HepG2 (cell line): ENCODE measurements around the gene SLC51B. TPM values are rescaled to one million over a fixed set of nuclear protein-coding genes. Genes with fewer than 3 reads are reported as not detected.

Experiments
- BCL3 ChIP-seq: sonication (generic); formaldehyde crosslinking; IDR thresholded peaks from 2 replicates; pipeline ENCODE4 v1.5.1; 2020; ENCODE audit warnings: mild to moderate bottlenecking, missing genetic modification reagents, moderate library complexity
- KIAA2018 ChIP-seq: sonication (generic); formaldehyde crosslinking; IDR thresholded peaks from 2 replicates; pipeline ENCODE4 v1.5.0; 2020; ENCODE audit warnings: mild to moderate bottlenecking, missing genetic modification reagents, borderline replicate concordance
- NFAT5 ChIP-seq: sonication (generic); formaldehyde crosslinking; IDR thresholded peaks from 2 replicates; pipeline ENCODE4 v1.4.0; 2020; ENCODE audit warnings: missing genetic modification reagents
- SMAD1 ChIP-seq: sonication (generic); formaldehyde crosslinking; IDR thresholded peaks from 2 replicates; pipeline ENCODE4 v1.4.0; 2020; ENCODE audit warnings: missing genetic modification reagents, low read depth, mild to moderate bottlenecking, borderline replicate concordance
- SNRNP70 ChIP-seq: fragments of 200-400 bp; formaldehyde crosslinking; IDR thresholded peaks from 2 replicates; pipeline ENCODE4 v1.6.1; 2017; ENCODE audit warnings: mild to moderate bottlenecking, low read depth, low read length, moderate library complexity
- ZBTB2 ChIP-seq: sonication (generic); formaldehyde crosslinking; IDR thresholded peaks from 2 replicates; pipeline ENCODE4 v1.8.0; 2022; ENCODE audit warnings: low read depth, missing genetic modification reagents
- ZNF562 ChIP-seq: sonication (generic); formaldehyde crosslinking; IDR thresholded peaks from 2 replicates; pipeline ENCODE4 v1.8.0; 2022; ENCODE audit warnings: missing genetic modification reagents, borderline replicate concordance
- ZNF644 ChIP-seq: IDR thresholded peaks from 2 replicates; pipeline ENCODE4 v1.6.1; 2016; ENCODE audit warnings: low read depth
- polyA plus RNA-seq, 8 experiments: library from polyadenylated mRNA; depleted of rRNA in 3 of 8; stranded (reverse) in 7 of 8; unstranded in 1 of 8; fragments of >200 nt; fragmentation: Illumina TruSeq in 4 of 8; extraction: Trizol in 4 of 8; gene quantifications; 2 replicates each; pipeline versions ENCODE4 v1.2.1 to v1.2.3, GENCODE V29; 2011 to 2016; ENCODE audit warnings: low read depth in 4 of 8, missing spikeins in 1 of 8, mixed read lengths in 1 of 8; ENCODE audit not compliant: insufficient read depth in 1 of 8
- total RNA-seq, 5 experiments: library from RNA; depleted of rRNA; stranded (reverse); fragments of >200 nt; fragmentation: Illumina TruSeq; extraction: Trizol; gene quantifications; 2 replicates each; pipeline ENCODE4 v1.2.3, GENCODE V29; 2016; ENCODE audit warnings: low read depth in 1 of 5

SLC51B gene
- total and polyA plus RNA-seq, 2 of the 13 experiments (the other 11 are each of a cell fraction or from before 2014, with no cell fraction given): 14.9 to 17.1 TPM

- TF ChIP-seq ZBTB2 (CRISPR knock-in tag) (no peak), KIAA2018 (CRISPR knock-in tag) (no peak), NFAT5 (CRISPR knock-in tag) (no peak), BCL3 (peak; percentile 78), ZNF644 (CRISPR knock-in tag) (peak; percentile 72; the same call in 1 of the 2 replicates), SMAD1 (CRISPR knock-in tag) (no peak), SNRNP70 (no peak), ZNF562 (CRISPR knock-in tag) (no peak)
These were observed at the start of gene SLC51B (continued) for GRCh38 chr15:65044724-65045481.
